Retinal pigment epithelial cell (primary cell): ENCODE data around the gene SATB2.

Source experiments
- DNase-seq: peaks from one replicate; pipeline ENCODE4 v3.0.0-alpha.2; 2010; ENCODE audit warnings: low read depth
- H3K4me3 ChIP-seq: 2 replicates; pipeline ENCODE4 v1.5.1; 2011; ENCODE audit warnings: mild to moderate bottlenecking, low read length, control low read depth, moderate library complexity
- CTCF ChIP-seq: conservative IDR thresholded peaks from 2 replicates; pipeline ENCODE4 v1.5.1; 2011; ENCODE audit warnings: low read depth, low read length, control low read depth, inconsistent platforms

The SATB2 gene

GRCh38 chr2:199261239-199261638 is 196.5 kb downstream of the SATB2 start:
- peak; percentile 50 for DNase-seq
- H3K4me3 ChIP-seq: no peak overlapping the region
- no peak for TF ChIP-seq CTCF

GRCh38 chr2:199259671-199260070 is 198.1 kb downstream of the SATB2 start:
- TF ChIP-seq CTCF: no peak

GRCh38 chr2:199258291-199258690 is 199.4 kb downstream of the SATB2 start:
- H3K4me3 ChIP-seq: no peak overlapping the region
- DNase-seq: no peak
- peak; percentile 56 for TF ChIP-seq CTCF

More at GRCh38 chr2:199259671-199260070, 198.1 kb downstream of the SATB2 start:
- no peak overlapping the region for H3K4me3 ChIP-seq
- no peak for DNase-seq

- TF ChIP-seq CTCF: no peak
- no peak overlapping the region for H3K4me3 ChIP-seq
- DNase-seq: no peak
These were observed 200.2 kb downstream of the SATB2 start for GRCh38 chr2:199257261-199258224.

GRCh38 chr2:199230091-199230490 is 227.6 kb downstream of the SATB2 start:
- no peak for TF ChIP-seq CTCF
- no peak overlapping the region for H3K4me3 ChIP-seq
- no peak for DNase-seq

DNA sequence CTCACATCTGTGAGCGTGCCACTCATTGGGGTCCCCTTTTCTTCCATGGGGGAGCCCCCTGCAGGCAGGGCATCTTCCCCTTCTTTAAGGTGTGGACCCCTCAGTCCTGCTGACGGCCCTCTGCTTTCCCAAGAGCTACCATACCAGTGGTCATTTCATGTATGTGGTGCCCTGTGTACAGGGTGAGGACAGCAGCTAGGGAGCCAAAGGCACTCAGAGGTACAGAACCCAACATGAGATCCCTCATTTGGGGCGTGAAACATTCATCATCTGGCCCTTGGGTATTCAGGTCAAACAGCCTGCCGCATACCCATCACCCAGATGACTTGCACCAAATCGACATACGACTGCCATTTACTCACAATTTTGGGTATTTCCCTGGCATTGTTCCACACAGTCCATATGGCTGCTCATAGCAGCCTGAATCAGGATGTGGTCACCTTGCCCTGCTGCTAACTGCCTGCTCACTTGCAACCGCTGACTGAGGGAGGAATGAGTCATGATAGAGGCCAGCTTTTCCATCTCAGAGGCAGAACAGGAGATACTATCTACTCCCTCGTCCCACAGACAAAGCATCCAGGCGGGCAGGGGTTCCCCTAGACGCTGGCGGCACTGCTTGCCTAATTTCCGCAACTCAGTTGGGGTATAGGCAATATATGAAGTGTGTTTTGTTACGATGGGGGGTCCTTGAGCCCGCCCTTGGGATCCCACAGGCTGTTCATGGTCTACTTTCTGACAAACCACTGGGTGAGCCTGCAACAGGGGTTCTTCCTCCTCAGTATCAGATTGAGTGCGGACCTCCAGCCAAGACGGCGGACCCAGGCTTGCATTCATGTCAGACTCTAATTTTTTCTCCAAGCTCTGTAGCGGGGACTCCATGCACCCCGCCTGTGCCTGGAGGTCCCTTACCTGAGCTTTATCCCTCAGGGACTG is 228.6 kb downstream of the SATB2 start:
- TF ChIP-seq CTCF: no peak
- H3K4me3 ChIP-seq: no peak overlapping the region
- peak; percentile 50 for DNase-seq
